T-helper 1 cell treated with Interleukin-12 subunit alpha and Interleukin-12 subunit beta and Interleukin-4 antibody, amounts not matched to agents 30 ng/mL and 1 ng/mL, for 36 hours (primary cell): Measurements from ENCODE around the gene ZNF740. TPM values are rescaled to one million over a fixed set of nuclear protein-coding genes. Genes with fewer than 3 reads are reported as not detected.
"Not testable (repeated sequence)": the region's sequence is repeated elsewhere in the genome, so short reads cannot be mapped to it uniquely, and the experiment has no call there.

Source experiments
- intact Hi-C: fragments of 100-400 bp; cut with micrococcal nuclease; formaldehyde crosslinking; loops from one replicate; pipeline ENCODE4 v1.15.1; 2024
- total RNA-seq: library from RNA; stranded (reverse); gene quantifications from 2 replicates; pipeline ENCODE4 v1.2.3, GENCODE V29; 2022

Gene ZNF740
- total RNA-seq, result 44.1 and 51.7 TPM in 2 replicates

GRCh38 chr12:53180220-53180930 lies at the start of gene ZNF740, which contains the start of gene CSAD:
Gene ZNF740, plus strand, starts transcription at chr12:53180722. Its CDS starts 1,262 bp downstream, at chr12:53181984.
Gene CSAD, minus strand, starts transcription at chr12:53180925. Its CDS starts 7,455 bp downstream, at chr12:53173470.
- intact Hi-C loops, result loop anchor here (1.0 kb wide), 17 partner anchors 10 to 547 kb away; partner anchors contain the start of genes AAAS, ATP5MC2, CALCOCO1 and EIF4B

GRCh38 chr12:53131844-53132243 lies 48.7 kb upstream of the ZNF740 start:
- intact Hi-C loops, result no loop called here

- intact Hi-C loops, result no loop called here
These were observed 46.8 kb upstream of the ZNF740 start for GRCh38 chr12:53133722-53134121.

DNA sequence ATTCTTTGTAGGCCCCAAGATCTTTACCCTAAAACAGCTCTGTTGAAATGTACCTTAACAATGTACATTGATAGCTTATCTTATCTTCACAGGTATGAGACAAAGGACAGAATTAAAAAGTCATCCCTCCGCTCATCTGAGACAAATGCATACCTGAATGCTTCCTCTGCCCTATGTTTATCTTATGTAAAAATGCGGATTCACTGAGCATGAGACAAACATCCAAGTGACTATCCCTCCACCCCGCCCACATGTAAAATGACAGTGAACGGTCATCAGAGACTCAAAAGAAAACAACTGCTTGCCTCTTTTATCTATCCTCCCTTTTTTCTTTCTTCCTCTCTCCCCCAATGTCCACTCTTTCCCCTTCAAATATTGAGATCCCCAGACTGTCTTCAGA lies 37.2 kb upstream of the ZNF740 start:
- intact Hi-C loops, result no loop called here

DNA sequence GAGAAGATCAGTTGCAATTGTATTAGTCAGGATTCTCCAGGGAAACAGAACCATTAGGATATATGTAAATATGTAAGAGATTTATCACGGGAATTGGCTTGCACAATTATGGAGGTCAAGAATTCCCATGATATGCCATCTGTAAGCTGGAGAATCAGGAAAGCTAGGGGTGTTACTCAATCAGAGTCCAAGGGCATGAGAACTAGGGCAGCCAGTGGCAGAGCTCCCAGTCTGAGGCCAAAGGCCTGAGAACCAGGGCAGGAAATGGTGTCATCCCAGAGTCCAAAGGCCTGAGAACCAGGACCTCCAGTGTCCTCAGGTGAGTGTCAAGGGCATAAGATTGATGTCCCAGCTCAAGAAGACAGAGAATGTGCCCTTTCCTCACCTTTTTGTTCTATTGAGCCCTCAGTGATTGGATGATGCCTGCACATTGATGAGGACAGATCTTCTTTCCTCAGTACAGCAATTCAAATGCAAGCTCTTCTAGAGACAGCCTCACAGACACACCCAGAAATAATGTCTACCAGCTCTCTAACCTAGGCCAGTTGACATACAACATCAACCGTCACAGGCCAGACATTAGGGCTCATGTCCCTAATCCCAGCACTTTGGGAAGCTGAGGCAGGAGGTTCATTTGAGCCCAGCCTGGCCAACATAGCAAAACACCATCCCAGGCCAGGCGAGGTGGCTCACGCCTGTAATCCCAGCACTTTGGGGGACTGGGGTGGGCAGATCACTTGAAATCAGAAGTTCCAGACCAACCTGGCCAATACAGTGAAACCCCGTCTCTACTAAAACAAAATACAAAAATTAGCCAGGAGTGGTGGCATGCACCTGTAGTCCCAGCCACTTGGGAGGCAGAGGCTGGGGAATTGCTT lies 34.9 kb upstream of the ZNF740 start:
- intact Hi-C loops, result no loop called here

DNA sequence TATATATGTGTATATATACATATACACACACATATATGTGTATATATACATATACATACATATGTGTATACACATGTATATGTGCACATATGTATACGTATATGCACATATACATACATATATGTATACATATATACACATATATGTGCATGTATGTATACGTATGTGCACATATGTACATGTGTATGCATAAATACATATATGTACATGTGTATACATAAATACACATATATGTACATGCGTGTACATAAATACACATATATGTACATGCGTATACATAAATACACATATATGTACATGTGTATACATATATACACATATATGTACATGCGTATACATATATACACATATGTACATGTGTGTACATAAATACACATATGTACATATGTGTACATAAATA lies 33.3 kb upstream of the ZNF740 start:
- intact Hi-C loops, result no loop called here

- intact Hi-C loops, result no loop called here
These were observed 32.9 kb upstream of the ZNF740 start for GRCh38 chr12:53147653-53148052.

DNA sequence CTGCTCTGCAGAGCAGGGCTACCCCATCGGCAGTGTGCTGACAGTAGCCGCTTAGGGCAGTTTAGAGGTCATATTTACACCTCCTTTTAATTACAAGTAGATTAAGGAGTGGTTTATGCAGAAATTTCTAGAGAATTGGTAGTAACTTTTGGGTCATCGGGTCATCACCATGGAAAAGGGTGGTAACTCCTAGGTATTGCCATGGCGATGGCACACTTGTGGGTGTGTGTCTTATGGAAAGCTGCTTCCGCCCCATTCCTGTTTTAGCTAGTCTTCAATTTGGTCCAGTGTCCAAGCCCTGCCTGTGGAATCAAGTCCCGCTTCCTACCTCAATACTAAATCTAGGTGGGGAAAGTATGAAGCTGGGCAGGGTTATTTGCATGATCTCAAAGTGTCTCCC lies 29.5 kb upstream of the ZNF740 start:
- intact Hi-C loops, result no loop called here

DNA sequence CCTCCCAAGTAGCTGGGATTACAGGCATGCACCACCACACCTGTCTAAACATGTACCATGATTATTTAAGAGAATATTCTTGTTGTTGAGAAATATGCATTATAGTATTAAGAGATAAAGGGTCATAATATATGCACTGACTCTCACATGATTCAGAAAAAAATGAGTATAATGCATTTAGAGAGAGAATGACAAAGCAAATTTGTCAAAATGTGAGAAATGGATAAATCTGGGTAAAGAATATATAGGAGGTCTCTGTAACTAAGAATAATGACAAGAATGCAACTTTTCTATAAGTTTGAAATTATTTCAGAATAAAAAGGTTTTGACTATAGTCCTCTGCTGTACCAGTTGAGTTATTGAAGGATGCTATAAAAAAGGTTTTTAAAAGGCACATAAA lies 28.1 kb upstream of the ZNF740 start:
- intact Hi-C loops, result no loop called here

- intact Hi-C loops, result loop anchor here (1.0 to 2.0 kb wide), 13 partner anchors 21 to 262 kb away; partner anchors contain the start of genes AAAS, CSAD, ESPL1 and MYG1
These were observed 21.2 kb upstream of the ZNF740 start for GRCh38 chr12:53159195-53159839.

- intact Hi-C loops, result loop anchor here (1.0 to 2.0 kb wide), 13 partner anchors 20 to 261 kb away; partner anchors contain the start of genes AAAS, CSAD, ESPL1 and MYG1
These were observed 20.5 kb upstream of the ZNF740 start for GRCh38 chr12:53160000-53160399.

DNA sequence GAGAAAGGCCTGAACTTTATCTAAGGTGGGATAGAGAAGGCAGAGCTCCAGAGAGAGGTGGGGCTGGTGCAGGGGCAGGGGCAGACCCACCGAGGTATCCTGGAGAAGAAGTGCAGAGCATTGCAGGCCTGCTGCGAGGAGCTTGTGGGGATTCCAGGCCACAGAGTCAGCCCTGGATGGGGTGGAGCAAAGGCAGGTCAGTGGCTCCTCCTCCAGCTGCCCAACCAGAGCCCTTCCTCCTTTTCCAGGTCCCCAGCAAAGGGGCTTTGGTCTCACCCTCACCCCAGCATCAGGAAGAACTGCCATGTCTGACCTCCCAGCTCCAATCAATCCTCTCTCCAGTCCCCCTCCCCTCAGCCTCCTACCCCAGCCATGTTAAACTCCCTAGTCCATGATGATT lies 19.8 kb upstream of the ZNF740 start:
- intact Hi-C loops, result no loop called here

- intact Hi-C loops, result no loop called here
These were observed 19.2 kb upstream of the ZNF740 start for GRCh38 chr12:53161119-53161911.

DNA sequence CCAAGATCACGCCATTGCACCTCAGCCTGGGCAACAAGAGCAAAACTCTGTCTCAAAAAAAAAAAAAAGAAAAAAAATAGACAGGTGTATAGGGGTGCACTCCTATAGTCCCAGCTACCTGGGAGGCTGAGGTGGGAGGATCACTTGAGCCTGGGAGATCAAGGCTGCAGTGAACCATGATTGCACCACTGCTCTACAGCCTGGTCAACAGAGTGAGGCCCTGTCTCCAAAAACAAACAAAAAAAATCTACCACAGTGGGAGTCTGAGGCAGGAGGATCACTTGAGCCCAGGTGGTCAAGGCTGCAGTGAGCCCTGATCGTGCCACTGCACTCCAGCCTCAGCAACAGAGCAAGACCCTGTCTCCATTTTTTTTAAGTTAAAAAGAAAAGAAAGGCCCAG lies 17.5 kb upstream of the ZNF740 start:
- intact Hi-C loops, result not testable (repeated sequence)

DNA sequence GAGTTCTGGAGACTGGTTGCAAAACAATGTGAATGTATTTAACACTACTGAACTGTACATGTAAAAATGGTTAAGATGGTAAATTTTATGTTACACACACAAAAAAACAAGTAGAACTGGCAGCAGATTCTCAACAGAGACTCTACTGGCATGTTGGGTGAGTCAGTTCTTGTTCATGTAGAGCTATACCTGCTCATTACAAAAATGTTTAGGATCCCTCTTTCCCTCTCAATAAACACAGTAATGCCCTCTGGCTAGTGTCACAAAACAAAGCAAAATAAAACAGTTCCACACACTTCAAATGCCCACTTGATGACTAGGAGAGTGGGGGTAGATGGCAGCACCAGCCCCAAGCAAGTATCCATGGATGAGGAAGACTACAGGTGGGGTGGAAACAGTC lies 13.7 kb upstream of the ZNF740 start:
- intact Hi-C loops, result no loop called here

DNA sequence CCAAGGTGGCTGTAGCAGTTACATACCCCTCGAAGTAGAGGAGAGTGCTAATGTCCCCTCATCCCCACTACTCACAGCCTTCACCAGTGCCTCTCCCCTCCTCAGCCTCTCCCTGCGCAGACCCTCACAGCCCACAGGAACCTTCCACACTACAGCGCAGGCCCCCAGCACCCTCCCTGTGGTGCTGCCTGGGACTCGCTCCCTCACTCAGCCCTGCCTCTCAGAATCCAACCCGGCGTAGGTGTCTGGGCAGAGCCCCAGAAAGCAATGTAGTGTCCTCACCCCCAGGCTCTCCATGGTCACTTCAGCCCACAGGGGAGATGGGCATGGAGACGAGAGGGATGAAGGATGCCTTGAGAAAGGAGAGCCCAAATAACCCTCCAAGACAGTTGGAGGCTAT lies 10.9 kb upstream of the ZNF740 start:
- intact Hi-C loops, result no loop called here

DNA sequence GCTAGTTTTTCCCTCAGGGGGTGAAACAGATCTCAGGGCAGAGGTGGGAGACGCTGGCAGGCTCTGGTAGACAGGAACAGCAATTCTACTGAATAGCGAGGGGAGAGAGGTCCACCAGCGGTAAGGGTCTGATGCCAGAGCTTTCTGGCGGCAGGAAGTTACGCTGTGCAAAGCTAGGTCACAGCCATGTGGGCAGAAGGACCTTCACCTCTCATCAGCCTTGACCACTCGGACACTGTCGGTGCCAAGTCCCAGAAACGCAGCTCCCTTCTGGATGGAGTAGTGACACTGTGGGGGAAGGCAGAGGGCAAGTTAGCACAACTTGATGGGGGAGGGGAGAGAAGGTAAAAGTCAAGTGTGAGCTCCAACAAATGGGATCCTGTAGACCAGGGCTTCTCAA lies 10.3 kb upstream of the ZNF740 start:
- intact Hi-C loops, result no loop called here

- intact Hi-C loops, result no loop called here
These were observed 9.4 kb upstream of the ZNF740 start for GRCh38 chr12:53170876-53171724.

DNA sequence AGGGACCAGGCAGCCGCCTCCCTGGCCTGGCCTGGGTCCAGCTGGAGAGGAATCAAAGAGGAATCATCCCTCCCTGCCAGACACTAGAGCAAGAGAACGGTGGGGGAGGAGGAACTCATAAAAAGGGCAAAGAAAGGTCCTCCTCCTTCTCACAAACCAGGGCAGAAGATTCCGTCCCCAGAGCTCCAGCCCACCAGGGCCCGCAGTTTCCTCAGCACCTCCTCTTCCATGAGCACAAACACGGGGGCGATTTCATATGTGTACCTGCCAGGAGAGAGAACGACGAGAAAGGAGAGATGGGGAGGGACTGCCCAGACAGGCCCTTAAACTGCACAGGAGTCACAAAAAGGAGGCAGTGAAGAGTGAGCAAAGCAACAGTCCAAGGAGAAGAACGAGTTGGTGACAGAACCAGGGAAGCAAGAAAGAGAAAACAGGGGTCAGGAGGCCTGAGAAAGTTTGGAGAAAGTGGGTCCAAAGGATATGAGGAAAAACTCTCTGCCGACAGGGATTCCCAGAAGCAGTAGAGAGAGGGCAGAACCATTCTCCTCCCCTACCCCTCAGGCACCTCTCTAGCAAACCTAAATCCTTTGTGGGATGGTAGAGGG lies 8.7 kb upstream of the ZNF740 start:
- intact Hi-C loops, result no loop called here
